HG02610 (cell line): ENCODE results near the gene CNTN5.
A peak's percentile ranks its signal among the peaks of the same experiment; 100 is the strongest.

Experiments used
- ATAC-seq: cut with Tn5 transposase; IDR thresholded peaks from one replicate; pipeline ENCODE4 v1.9.1; 2021; ENCODE audit warnings: mild to moderate bottlenecking, moderate library complexity; ENCODE audit not compliant: unreplicated experiment

Gene CNTN5

GRCh38 chr11:99501655-99502054, 480.9 kb downstream of the CNTN5 start:
- no peak for ATAC-seq

GRCh38 chr11:99505316-99505715, 484.6 kb downstream of the CNTN5 start:
- ATAC-seq = no peak

- ATAC-seq = no peak
These were observed 485.1 kb downstream of the CNTN5 start for GRCh38 chr11:99505831-99506230.

GRCh38 chr11:99509863-99510262, 489.1 kb downstream of the CNTN5 start:
- ATAC-seq = no peak

- ATAC-seq = no peak
These were observed 492.6 kb downstream of the CNTN5 start for GRCh38 chr11:99513368-99513767.

GRCh38 chr11:99519095-99519494, 498.3 kb downstream of the CNTN5 start:
- ATAC-seq = no peak

GRCh38 chr11:99522467-99523173, 501.9 kb downstream of the CNTN5 start:
- ATAC-seq = no peak

GRCh38 chr11:99531468-99531867, 510.7 kb downstream of the CNTN5 start:
- ATAC-seq = no peak

- ATAC-seq = peak; percentile 67
These were observed 514.1 kb downstream of the CNTN5 start for GRCh38 chr11:99534812-99535211.

- peak; percentile 61 for ATAC-seq
These were observed 514.7 kb downstream of the CNTN5 start for GRCh38 chr11:99535406-99535805.

GRCh38 chr11:99535819-99536218, 515.1 kb downstream of the CNTN5 start:
- ATAC-seq = peak; percentile 53

GRCh38 chr11:99537681-99538080, 516.9 kb downstream of the CNTN5 start:
- ATAC-seq = no peak

- ATAC-seq = no peak
These were observed 524.9 kb downstream of the CNTN5 start for GRCh38 chr11:99545616-99546015.

- ATAC-seq = no peak
These were observed 527.5 kb downstream of the CNTN5 start for GRCh38 chr11:99548264-99548663.

GRCh38 chr11:99554232-99554903, 533.6 kb downstream of the CNTN5 start:
- ATAC-seq = no peak

- ATAC-seq = no peak
These were observed 534.7 kb downstream of the CNTN5 start for GRCh38 chr11:99555486-99555885.

GRCh38 chr11:99565333-99565732, 544.6 kb downstream of the CNTN5 start:
- ATAC-seq = no peak

GRCh38 chr11:99567334-99567956, 546.7 kb downstream of the CNTN5 start:
- ATAC-seq = no peak

GRCh38 chr11:99568808-99569207, 548.1 kb downstream of the CNTN5 start:
- ATAC-seq = no peak

- ATAC-seq = no peak
These were observed 550.3 kb downstream of the CNTN5 start for GRCh38 chr11:99571094-99571493.

- ATAC-seq = no peak
These were observed 564.1 kb downstream of the CNTN5 start for GRCh38 chr11:99584830-99585229.

- ATAC-seq = no peak
These were observed 564.9 kb downstream of the CNTN5 start for GRCh38 chr11:99585606-99586005.
